ENCODE measurements around the gene FOXQ1. TPM values are rescaled to one million over a fixed set of nuclear protein-coding genes. Genes with fewer than 3 reads are reported as not detected.

Gene FOXQ1
- total and polyA plus RNA-seq, 2 of the 13 experiments (the other 11 are each of a cell fraction or from before 2014, with no cell fraction given): 35.2 to 39.8 TPM

DNA sequence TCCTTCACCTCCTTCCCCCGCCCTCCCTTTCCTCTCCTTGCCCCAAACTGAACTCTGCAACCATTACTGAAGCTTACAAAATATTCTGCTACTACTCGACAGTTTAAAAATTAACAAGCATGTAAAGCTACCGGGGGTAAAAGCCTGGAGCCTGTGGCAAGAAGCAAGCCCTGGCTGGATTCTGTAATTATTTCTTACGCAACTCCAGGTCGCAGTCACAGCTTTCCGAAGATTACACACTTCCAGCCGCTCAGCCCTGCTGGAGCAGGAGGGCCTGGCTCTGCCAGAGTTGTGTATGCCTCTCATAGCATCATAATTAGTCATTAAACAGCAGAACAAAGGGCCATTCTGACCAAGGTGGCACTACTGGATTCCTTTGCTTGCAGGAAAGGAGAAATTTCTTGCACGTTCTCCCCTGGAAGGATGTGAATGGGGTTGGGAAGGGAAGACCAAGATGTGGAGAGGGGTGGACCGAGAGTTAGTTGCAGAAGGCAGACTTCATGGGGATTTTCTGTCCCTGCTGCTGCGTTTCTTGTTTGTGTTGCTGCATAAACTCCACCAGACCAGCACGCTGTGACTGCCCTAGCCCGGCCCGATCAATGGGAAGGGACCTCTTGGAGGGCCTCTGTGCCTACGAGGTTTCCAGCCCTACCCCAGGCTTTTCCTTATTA lies 23.6 kb downstream of the FOXQ1 start (continued):
- TF ChIP-seq ZNF644 (CRISPR knock-in tag; IDR thresholded peaks at IDR 0.05; ENCODE audit: low read depth): peak; percentile 57
- peak; percentile 88; the same call in 1 of the 2 replicates for TF ChIP-seq ZNF232 (CRISPR knock-in tag; IDR thresholded peaks at IDR 0.05; ENCODE audit: borderline replicate concordance)
- TF ChIP-seq RXRA (CRISPR knock-in tag; IDR thresholded peaks at IDR 0.05): peak; percentile 90
- TF ChIP-seq, protein P1, sequence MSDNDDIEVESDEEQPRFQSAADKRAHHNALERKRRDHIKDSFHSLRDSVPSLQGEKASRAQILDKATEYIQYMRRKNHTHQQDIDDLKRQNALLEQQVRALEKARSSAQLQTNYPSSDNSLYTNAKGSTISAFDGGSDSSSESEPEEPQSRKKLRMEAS (IDR thresholded peaks at IDR 0.05): no peak; the same call in 1 of the 2 replicates
- TF ChIP-seq, protein P2, sequence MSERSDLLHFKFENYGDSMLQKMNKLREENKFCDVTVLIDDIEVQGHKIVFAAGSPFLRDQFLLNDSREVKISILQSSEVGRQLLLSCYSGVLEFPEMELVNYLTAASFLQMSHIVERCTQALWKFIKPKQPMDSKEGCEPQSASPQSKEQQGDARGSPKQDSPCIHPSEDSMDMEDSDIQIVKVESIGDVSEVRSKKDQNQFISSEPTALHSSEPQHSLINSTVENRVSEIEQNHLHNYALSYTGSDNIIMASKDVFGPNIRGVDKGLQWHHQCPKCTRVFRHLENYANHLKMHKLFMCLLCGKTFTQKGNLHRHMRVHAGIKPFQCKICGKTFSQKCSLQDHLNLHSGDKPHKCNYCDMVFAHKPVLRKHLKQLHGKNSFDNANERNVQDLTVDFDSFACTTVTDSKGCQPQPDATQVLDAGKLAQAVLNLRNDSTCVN (CRISPR knock-in tag; IDR thresholded peaks at IDR 0.05; ENCODE audit: borderline replicate concordance): peak; percentile 75
- TF ChIP-seq ZFP1 (CRISPR knock-in tag; IDR thresholded peaks at IDR 0.05): peak; percentile 91; the same call in 1 of the 2 replicates
- TF ChIP-seq, protein P3, sequence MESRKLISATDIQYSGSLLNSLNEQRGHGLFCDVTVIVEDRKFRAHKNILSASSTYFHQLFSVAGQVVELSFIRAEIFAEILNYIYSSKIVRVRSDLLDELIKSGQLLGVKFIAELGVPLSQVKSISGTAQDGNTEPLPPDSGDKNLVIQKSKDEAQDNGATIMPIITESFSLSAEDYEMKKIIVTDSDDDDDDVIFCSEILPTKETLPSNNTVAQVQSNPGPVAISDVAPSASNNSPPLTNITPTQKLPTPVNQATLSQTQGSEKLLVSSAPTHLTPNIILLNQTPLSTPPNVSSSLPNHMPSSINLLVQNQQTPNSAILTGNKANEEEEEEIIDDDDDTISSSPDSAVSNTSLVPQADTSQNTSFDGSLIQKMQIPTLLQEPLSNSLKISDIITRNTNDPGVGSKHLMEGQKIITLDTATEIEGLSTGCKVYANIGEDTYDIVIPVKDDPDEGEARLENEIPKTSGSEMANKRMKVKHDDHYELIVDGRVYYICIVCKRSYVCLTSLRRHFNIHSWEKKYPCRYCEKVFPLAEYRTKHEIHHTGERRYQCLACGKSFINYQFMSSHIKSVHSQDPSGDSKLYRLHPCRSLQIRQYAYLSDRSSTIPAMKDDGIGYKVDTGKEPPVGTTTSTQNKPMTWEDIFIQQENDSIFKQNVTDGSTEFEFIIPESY (CRISPR knock-in tag; IDR thresholded peaks at IDR 0.05): peak; percentile 79
- TF ChIP-seq ZNF124 (CRISPR knock-in tag; IDR thresholded peaks at IDR 0.05): peak; percentile 94
- TF ChIP-seq, protein P4, sequence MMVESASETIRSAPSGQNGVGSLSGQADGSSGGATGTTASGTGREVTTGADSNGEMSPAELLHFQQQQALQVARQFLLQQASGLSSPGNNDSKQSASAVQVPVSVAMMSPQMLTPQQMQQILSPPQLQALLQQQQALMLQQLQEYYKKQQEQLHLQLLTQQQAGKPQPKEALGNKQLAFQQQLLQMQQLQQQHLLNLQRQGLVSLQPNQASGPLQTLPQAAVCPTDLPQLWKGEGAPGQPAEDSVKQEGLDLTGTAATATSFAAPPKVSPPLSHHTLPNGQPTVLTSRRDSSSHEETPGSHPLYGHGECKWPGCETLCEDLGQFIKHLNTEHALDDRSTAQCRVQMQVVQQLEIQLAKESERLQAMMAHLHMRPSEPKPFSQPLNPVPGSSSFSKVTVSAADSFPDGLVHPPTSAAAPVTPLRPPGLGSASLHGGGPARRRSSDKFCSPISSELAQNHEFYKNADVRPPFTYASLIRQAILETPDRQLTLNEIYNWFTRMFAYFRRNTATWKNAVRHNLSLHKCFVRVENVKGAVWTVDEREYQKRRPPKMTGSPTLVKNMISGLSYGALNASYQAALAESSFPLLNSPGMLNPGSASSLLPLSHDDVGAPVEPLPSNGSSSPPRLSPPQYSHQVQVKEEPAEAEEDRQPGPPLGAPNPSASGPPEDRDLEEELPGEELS (CRISPR knock-in tag; IDR thresholded peaks at IDR 0.05): peak; percentile 91
- TF ChIP-seq MED1 (CRISPR knock-in tag; IDR thresholded peaks at IDR 0.05): peak; percentile 94
- TF ChIP-seq GFI1 (CRISPR knock-in tag; IDR thresholded peaks at IDR 0.05; ENCODE audit: borderline replicate concordance): peak; percentile 72
- TF ChIP-seq BHLHE40 (IDR thresholded peaks at IDR 0.05; ENCODE audit: low read length): 0 out of 2 replicates have a peak, but pooled peaks have one; percentile 50
- TF ChIP-seq, protein P5, sequence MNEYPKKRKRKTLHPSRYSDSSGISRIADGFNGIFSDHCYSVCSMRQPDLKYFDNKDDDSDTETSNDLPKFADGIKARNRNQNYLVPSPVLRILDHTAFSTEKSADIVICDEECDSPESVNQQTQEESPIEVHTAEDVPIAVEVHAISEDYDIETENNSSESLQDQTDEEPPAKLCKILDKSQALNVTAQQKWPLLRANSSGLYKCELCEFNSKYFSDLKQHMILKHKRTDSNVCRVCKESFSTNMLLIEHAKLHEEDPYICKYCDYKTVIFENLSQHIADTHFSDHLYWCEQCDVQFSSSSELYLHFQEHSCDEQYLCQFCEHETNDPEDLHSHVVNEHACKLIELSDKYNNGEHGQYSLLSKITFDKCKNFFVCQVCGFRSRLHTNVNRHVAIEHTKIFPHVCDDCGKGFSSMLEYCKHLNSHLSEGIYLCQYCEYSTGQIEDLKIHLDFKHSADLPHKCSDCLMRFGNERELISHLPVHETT (CRISPR knock-in tag; conservative IDR thresholded peaks at IDR 0.05): peak; percentile 15; the same call in 1 of the 2 replicates
- peak; percentile 91 for TF ChIP-seq SNAPC2 (CRISPR knock-in tag; IDR thresholded peaks at IDR 0.05)
- peak; percentile 89 for TF ChIP-seq KDM3A (CRISPR knock-in tag; IDR thresholded peaks at IDR 0.05; ENCODE audit: low read depth)
- TF ChIP-seq POLR2A (IDR thresholded peaks at IDR 0.05; ENCODE audit: insufficient read depth in 1 of 2, low read depth in 2 of 2, low read length in 2 of 2): peak in 1 of 2 experiments; percentile 52; a peak in 3 of 4 replicates
- TF ChIP-seq ZNF780A (CRISPR knock-in tag; IDR thresholded peaks at IDR 0.05): 0 out of 2 replicates have a peak, but pooled peaks have one; percentile 78
- TF ChIP-seq, protein P6, sequence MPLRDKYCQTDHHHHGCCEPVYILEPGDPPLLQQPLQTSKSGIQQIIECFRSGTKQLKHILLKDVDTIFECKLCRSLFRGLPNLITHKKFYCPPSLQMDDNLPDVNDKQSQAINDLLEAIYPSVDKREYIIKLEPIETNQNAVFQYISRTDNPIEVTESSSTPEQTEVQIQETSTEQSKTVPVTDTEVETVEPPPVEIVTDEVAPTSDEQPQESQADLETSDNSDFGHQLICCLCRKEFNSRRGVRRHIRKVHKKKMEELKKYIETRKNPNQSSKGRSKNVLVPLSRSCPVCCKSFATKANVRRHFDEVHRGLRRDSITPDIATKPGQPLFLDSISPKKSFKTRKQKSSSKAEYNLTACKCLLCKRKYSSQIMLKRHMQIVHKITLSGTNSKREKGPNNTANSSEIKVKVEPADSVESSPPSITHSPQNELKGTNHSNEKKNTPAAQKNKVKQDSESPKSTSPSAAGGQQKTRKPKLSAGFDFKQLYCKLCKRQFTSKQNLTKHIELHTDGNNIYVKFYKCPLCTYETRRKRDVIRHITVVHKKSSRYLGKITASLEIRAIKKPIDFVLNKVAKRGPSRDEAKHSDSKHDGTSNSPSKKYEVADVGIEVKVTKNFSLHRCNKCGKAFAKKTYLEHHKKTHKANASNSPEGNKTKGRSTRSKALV (CRISPR knock-in tag; IDR thresholded peaks at IDR 0.05): peak; percentile 61; the same call in 1 of the 2 replicates
- no peak for TF ChIP-seq ATAD3A (CRISPR knock-in tag; IDR thresholded peaks at IDR 0.05)
- TF ChIP-seq PCBP1 (IDR thresholded peaks at IDR 0.05; ENCODE audit: borderline replicate concordance, low read depth, low read length): no peak
